T47D (cell line): ENCODE data around the gene SUFU.
A peak's percentile ranks its signal among the peaks of the same experiment; 100 is the strongest.

ENCODE experiments used
- DNase-seq, 2 experiments: peaks; one replicate each; pipeline versions ENCODE4 v3.0.0 to v3.0.0-alpha.2; 2011 to 2012; ENCODE audit warnings: low read depth in 1 of 2, low spot score in 1 of 2
- JUND ChIP-seq: IDR thresholded peaks from 2 replicates; pipeline ENCODE4 v1.6.1; 2012; ENCODE audit warnings: low read depth
- in situ Hi-C: cut with HindIII; loops from 2 replicates; pipeline ENCODE4 v1.10.0; 2016; ENCODE audit warnings: low sequenced_read_pairs, low pct_unique_long_range_greater_than_20kb

Gene SUFU

GRCh38 chr10:102641880-102642735 is 138.3 kb downstream of the SUFU start:
- no peak for TF ChIP-seq JUND
- DNase-seq, result peak; percentile 94 to 98
- in situ Hi-C loops, result no loop called here

GRCh38 chr10:102642736-102643335 is 139.1 kb downstream of the SUFU start:
- no peak for TF ChIP-seq JUND
- DNase-seq, result peak in 1 of 2 experiments; percentile 71
- in situ Hi-C loops, result no loop called here

DNA sequence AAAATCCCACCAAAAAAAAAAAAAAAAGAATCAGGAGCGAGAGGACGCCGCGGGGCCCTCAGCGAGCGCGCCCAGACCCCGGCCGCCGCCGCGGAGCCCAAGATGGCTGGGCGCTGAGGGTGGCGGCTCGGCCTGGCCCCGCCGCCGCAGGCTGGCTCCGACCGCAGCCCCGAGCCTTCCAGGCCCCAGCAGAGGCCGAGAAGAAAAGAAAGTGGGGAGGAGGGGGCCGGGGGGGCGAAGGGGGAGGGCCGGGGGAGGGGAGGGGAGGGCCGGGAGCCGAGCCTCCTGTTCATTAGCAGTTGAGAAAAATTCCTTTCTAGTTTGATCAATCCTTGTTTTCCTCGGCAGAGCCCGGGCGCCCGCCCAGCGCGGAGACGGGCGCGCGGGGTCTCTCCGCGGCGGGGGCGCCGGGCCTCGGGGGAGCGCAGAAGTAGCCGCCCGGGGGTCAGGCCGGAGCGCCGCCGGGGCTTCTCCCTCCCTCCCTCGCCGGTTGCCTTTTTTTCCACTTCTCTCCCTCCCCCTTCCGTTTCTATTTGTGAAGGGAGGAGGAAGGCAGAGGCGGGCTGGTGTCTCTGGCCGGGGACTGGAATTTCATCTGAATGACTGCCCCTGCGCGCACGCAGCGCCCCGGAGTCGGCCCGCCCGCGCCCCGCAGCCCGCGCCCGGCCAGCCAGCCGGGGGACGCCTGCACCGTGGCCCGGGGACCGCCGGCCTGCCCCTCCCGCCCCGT is 139.7 kb downstream of the SUFU start:
- in situ Hi-C loops, result no loop called here
- peak in 1 of 2 experiments; percentile 87 for DNase-seq

GRCh38 chr10:102644066-102644645 is 140.4 kb downstream of the SUFU start, which contains the start of gene TRIM8:
TSS of gene TRIM8 (plus strand) at chr10:102644479. CDS start at chr10:102644618, 139 bp downstream.
- TF ChIP-seq JUND, result no peak
- peak; percentile 62 to 74 for DNase-seq
- in situ Hi-C loops, result no loop called here

More for the DNA sequence above, 139.7 kb downstream of the SUFU start:
- TF ChIP-seq JUND, result no peak

DNA sequence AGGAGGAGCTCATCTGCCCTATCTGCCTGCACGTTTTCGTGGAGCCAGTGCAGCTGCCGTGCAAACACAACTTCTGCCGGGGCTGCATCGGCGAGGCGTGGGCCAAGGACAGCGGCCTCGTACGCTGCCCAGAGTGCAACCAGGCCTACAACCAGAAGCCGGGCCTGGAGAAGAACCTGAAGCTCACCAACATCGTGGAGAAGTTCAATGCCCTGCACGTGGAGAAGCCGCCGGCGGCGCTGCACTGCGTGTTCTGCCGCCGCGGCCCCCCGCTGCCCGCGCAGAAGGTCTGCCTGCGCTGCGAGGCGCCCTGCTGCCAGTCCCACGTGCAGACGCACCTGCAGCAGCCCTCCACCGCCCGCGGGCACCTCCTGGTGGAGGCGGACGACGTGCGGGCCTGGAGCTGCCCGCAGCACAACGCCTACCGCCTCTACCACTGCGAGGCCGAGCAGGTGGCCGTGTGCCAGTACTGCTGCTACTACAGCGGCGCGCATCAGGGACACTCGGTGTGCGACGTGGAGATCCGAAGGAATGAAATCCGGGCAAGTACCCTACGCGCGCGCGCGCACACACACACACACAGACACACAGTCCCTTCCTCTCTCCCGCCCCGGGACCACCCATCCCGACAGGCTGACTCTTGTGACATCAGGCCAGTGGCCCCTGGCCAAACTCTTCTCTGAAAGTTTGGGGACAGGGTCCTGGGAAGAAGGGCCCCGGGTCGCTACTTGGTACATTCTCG is 141.0 kb downstream of the SUFU start:
- peak; percentile 78 to 94 for DNase-seq
- in situ Hi-C loops, result no loop called here
- no peak for TF ChIP-seq JUND

- in situ Hi-C loops, result no loop called here
- TF ChIP-seq JUND, result no peak
- peak; percentile 74 to 92 for DNase-seq
Observed at GRCh38 chr10:102645388-102645740, 141.6 kb downstream of the SUFU start.

DNA sequence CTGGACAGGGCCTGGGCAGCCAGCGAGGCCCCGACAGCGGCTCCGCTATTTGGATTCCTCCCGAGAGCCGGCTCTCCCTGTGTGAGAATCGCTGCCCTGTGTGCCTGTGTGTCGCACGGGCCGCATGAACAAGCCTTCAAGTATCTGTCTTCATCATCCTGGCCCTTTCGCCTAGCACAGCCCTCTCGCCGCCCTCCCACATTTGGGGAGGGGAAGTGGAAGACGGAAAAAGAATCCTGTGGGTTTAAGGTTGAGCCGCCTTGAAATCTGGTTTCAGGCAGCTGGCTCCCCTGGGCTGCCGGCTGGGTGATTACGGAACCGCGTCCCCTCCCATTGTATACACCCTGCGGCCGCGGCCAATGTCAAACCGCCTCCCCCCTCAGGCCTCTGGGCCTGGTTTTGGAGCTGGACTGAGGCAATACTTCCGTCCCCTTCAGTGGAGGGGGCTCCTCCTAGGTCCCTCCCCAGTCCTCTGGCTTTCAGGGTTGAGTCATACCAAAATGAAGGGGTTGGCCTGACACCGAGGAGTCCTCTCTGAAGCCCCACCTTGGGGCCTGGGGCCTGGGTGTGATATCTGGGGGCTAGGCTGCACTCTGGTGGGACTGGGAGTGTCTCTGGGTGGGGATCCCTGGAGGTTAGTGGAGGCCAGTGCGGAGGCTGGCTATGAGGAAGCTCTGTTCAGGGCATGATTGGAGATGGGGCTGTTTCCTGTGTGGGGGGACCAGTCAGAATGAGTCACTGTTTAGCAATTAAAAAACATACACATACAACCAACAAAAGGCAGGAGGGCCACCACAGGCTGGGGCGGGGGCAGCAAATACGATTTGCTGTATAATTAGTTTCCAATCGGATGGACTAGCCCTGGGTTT is 142.2 kb downstream of the SUFU start:
- DNase-seq, result peak in 1 of 2 experiments; percentile 64
- in situ Hi-C loops, result no loop called here
- TF ChIP-seq JUND, result no peak

DNA sequence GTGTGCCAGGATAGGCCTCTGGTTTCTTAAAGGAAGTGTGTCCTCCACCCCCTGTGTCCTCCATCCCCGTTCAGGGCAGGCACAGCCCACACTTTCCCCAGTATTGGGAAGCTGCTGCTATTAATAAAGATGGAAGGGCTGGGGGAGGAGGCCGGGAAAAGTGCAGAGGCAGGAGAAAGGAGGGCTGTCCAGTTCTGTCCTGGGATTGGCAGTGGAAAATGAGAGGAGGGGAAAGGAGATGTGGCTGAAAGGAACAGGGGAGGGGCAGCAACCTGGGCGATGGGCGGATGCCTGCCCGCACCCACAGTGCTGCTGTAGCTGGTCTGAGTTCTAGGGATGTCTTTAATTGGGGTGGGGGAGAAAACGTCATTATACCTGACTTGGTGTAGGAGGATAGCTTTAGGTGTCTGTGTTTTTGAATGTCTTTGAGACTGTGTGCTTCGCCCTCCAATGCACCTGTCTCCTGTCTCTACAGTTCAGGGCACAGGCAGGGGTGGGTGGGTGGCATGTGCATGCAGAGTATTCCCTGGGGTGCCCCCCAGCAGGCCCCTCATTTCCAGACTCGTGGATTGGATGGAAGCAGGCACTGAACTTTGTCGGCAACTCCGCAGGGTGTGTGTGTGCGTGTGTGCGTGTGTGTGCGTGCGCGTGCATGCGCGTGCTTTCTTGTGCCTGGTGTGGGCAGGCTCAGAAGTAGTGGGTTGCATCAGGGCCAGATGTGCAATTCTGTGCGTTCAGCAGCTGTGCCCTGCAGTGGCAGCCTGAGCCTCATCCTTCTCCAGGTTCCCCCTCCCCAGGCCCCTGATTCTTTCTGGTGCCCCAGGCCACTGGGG is 143.1 kb downstream of the SUFU start:
- DNase-seq, result peak in 1 of 2 experiments; percentile 61
- in situ Hi-C loops, result no loop called here

DNA sequence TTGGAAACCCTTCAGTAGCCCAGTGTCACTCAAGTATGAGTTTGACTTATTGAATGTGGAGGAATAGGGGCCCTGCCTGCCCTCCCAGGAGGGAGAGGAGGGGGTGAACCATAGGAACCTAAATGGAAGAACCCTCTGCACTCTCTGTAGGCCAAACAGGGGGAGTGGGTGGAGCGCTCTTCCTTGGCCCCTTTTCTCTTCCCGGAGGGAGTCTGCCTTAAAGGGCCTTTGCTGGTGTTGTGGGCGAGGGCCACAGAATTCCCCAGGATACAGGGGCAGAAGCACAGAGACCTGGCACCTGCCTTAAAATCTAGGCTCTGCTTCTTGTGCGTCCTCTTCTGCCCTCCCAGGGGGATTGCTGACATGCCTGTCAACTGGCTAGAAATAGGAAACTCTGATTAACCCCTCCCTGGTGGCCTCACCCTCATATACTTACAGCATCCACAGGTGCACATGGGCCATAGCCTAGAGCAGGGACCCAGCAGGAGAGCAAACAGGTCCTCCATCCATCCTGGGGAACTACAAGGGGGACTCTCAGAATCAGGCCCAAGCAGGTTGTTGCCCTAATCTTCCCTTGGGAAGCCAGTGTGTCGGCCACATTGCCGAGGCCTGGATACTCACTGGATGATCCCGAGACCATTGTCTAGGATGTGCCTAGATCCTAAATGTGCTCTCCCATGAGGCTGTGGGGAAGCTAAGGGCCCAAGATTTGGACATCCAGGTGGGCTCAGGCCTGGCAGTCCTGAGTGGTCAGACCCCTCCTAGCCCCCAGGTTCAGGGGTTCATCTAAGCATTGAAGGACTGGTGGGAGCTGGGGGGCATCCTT is 143.9 kb downstream of the SUFU start:
- in situ Hi-C loops, result no loop called here
- no peak for TF ChIP-seq JUND
- DNase-seq, result no peak

More for the DNA sequence above, 143.1 kb downstream of the SUFU start:
- TF ChIP-seq JUND, result no peak

DNA sequence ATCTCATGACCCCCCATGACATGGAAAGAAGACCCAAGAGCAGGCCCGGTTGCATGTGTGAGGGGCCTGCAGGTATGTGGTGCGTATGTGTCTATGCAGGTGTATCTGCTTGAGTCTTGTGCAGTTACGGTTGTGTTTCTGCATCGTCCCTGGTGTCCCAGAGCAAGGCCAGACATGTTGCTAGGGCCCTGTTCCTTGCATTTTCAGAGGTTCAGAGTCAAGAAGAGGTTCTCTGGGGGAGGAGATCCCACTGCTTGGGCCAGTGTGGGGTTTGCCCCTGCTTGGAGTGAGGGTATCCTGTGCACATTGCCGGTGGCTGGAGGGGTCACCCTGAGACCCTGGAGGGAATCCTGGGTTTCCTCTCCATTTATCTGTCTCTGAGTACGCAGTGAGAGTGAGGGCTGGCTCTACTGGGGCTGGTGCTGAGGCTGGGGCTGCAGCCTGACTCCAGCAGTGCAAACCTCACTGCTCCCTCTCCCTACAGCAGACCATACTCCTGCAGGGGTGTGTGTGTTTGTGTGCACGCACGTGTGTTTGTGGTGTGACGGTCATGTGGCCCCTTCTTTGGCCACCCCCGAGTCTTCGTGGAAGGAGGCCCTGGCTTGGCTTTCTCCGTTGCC is 144.6 kb downstream of the SUFU start:
- no peak for TF ChIP-seq JUND
- in situ Hi-C loops, result no loop called here
- no peak for DNase-seq
